Measurements from ENCODE around the gene CIRBP. TPM values are rescaled to one million over a fixed set of nuclear protein-coding genes. Genes with fewer than 3 reads are reported as not detected.

CIRBP gene
- total and polyA plus RNA-seq, 9 of the 15 experiments (the other 6 are each of a cell fraction or from before 2014, with no cell fraction given): 20.5 to 327 (median 176) TPM

GRCh38 chr19:1271528-1272422 is 2.6 kb downstream of the CIRBP start (continued):
- no peak for TF ChIP-seq ZBTB40 (IDR thresholded peaks at IDR 0.05)
- no peak for TF ChIP-seq ZBTB40 (CRISPR knock-in tag; IDR thresholded peaks at IDR 0.05)
- TF ChIP-seq MTF1 (CRISPR knock-in tag; IDR thresholded peaks at IDR 0.05; ENCODE audit: borderline replicate concordance): no peak
- TF ChIP-seq HDGF (IDR thresholded peaks at IDR 0.05): peak; percentile 18; the same call in 1 of the 2 replicates
- TF ChIP-seq MAZ (CRISPR knock-in tag; conservative IDR thresholded peaks at IDR 0.05 in 1 of 2, IDR thresholded peaks at IDR 0.05 in 1 of 2): 0 out of 4 replicates have a peak, but pooled peaks of 1 of the 2 experiments have one; percentile 9
- no peak for TF ChIP-seq ZBTB12 (CRISPR knock-in tag; IDR thresholded peaks at IDR 0.05)
- TF ChIP-seq POLR2G (IDR thresholded peaks at IDR 0.05; ENCODE audit: low read depth, low read length): peak; percentile 74
- no peak for TF ChIP-seq ZNF764 (CRISPR knock-in tag; IDR thresholded peaks at IDR 0.05; ENCODE audit: low read depth)
- no peak for TF ChIP-seq ZNF239 (CRISPR knock-in tag; IDR thresholded peaks at IDR 0.05)
- no peak for TF ChIP-seq HNRNPUL1 (IDR thresholded peaks at IDR 0.05; ENCODE audit: low read length)
- peak; percentile 16; the same call in 1 of the 2 replicates for TF ChIP-seq MTA3 (IDR thresholded peaks at IDR 0.05; ENCODE audit: borderline replicate concordance)
- no peak for TF ChIP-seq NFATC3 (IDR thresholded peaks at IDR 0.05)
- TF ChIP-seq KDM5B (IDR thresholded peaks at IDR 0.05; ENCODE audit: insufficient replicate concordance, low read depth, low read length): peak; percentile 13
- TF ChIP-seq U2AF2 (optimal IDR thresholded peaks at IDR 0.05; ENCODE audit: low read depth, low read length): no peak
- TF ChIP-seq POLR2A (conservative IDR thresholded peaks at IDR 0.05): peak; percentile 23; the same call in 1 of the 2 replicates
- TF ChIP-seq MYC (IDR thresholded peaks at IDR 0.05; ENCODE audit: low read depth, low read length): peak; percentile 10; the same call in 1 of the 2 replicates
- no peak for TF ChIP-seq MYC (CRISPR knock-in tag; IDR thresholded peaks at IDR 0.05; ENCODE audit: borderline replicate concordance, low read depth)

Measured in K562 (cell line).